ENCODE data around the gene SPC25. TPM values are rescaled to one million over a fixed set of nuclear protein-coding genes. Genes with fewer than 3 reads are reported as not detected.

The SPC25 gene
- total and polyA plus RNA-seq, 2 of the 13 experiments (the other 11 are each of a cell fraction or from before 2014, with no cell fraction given) = 11.3 to 26.5 TPM

DNA sequence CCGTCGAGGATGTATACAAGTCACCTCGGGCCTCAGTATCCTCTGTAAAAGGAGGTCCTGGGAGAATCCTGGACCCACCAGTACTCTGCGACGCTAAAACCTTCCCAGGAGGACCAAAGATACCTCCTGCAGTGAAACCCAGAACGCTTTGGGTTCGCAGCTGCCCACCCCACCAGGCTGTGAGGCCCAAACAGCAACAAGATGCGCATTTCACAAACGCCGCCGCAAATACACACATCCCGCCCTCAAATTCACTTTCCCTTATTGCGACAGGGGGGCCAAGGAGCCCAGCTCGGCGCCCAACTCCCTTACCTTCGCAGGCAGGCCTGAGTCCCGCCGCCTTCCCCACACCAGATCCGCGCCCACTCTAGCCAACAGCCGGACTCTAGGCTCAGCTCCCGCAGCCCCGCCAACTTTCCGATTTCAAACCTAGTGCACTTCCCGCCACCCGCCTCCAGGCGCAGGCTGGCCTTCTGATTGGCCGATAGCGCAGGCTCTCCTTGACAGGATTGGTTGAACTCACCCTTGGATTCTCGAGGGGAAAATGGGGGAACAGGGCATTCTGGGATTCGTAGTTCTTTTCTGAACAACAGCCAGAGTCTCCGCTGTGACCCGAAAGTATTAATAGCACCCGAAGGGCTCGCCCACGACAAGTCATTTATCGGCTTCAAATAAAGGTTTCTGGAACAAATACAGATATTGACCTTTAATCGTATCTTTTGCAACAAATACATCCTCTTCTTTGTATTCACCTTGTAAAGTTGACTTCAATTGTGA, at the start of gene SPC25 (continued):
- TF ChIP-seq, protein P1, sequence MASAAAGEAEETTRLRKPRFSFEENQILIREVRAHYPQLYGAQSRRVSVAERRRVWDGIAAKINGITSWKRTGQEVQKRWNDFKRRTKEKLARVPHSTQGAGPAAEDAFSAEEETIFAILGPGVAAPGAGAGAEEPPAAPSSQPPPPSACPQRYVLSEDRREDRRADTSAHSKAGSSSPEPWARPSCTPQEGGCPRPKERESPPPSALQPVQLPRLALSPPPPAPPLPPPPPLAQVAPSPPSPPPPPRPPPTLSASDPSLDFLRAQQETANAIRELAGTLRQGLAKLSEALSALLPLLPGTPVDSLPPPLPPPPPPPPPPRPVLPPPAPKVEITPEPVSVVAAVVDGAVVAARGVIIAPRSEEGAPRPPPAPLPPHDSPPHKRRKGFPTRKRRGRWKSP (CRISPR knock-in tag; IDR thresholded peaks at IDR 0.05) = no peak
- TF ChIP-seq ZNF615 (CRISPR knock-in tag; IDR thresholded peaks at IDR 0.05; ENCODE audit: borderline replicate concordance) (no peak), CEBPB (IDR thresholded peaks at IDR 0.05; ENCODE audit: borderline replicate concordance, low read depth, low read length) (no peak), KDM2A (CRISPR knock-in tag; IDR thresholded peaks at IDR 0.05; ENCODE audit: borderline replicate concordance, low read depth) (peak; percentile 82), NR2C2 (CRISPR knock-in tag; IDR thresholded peaks at IDR 0.05; ENCODE audit: borderline replicate concordance) (peak; percentile 88), SOX6 (IDR thresholded peaks at IDR 0.05) (no peak), SOX6 (CRISPR knock-in tag; IDR thresholded peaks at IDR 0.05) (0 out of 2 replicates have a peak, but pooled peaks have one; percentile 15), ARNT (IDR thresholded peaks at IDR 0.05) (no peak), SMAD1 (CRISPR knock-in tag; IDR thresholded peaks at IDR 0.05; ENCODE audit: borderline replicate concordance, low read depth) (peak; percentile 97; the same call in 1 of the 2 replicates), ZNF850 (CRISPR knock-in tag; conservative IDR thresholded peaks at IDR 0.05) (no peak), RCOR2 (CRISPR knock-in tag; IDR thresholded peaks at IDR 0.05) (no peak), TBP (CRISPR knock-in tag; IDR thresholded peaks at IDR 0.05) (0 out of 2 replicates have a peak, but pooled peaks have one; percentile 55), ZFYVE20 (CRISPR knock-in tag; IDR thresholded peaks at IDR 0.05; ENCODE audit: borderline replicate concordance, low read depth) (no peak), ATM (IDR thresholded peaks at IDR 0.05; ENCODE audit: borderline replicate concordance) (no peak), ZNF747 (CRISPR knock-in tag; IDR thresholded peaks at IDR 0.05; ENCODE audit: borderline replicate concordance) (peak; percentile 45; the same call in 1 of the 2 replicates), MZF1 (CRISPR knock-in tag; IDR thresholded peaks at IDR 0.05; ENCODE audit: borderline replicate concordance) (no peak), ZFP90 (CRISPR knock-in tag; IDR thresholded peaks at IDR 0.05; ENCODE audit: borderline replicate concordance) (peak; percentile 83; the same call in 1 of the 2 replicates)
- TF ChIP-seq, protein P2, sequence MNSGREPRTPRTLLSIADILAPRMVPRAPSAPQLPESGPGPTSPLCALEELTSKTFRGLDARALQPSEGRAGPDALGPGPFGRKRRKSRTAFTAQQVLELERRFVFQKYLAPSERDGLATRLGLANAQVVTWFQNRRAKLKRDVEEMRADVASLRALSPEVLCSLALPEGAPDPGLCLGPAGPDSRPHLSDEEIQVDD (CRISPR knock-in tag; IDR thresholded peaks at IDR 0.05; ENCODE audit: borderline replicate concordance) = no peak
- TF ChIP-seq, protein P3, sequence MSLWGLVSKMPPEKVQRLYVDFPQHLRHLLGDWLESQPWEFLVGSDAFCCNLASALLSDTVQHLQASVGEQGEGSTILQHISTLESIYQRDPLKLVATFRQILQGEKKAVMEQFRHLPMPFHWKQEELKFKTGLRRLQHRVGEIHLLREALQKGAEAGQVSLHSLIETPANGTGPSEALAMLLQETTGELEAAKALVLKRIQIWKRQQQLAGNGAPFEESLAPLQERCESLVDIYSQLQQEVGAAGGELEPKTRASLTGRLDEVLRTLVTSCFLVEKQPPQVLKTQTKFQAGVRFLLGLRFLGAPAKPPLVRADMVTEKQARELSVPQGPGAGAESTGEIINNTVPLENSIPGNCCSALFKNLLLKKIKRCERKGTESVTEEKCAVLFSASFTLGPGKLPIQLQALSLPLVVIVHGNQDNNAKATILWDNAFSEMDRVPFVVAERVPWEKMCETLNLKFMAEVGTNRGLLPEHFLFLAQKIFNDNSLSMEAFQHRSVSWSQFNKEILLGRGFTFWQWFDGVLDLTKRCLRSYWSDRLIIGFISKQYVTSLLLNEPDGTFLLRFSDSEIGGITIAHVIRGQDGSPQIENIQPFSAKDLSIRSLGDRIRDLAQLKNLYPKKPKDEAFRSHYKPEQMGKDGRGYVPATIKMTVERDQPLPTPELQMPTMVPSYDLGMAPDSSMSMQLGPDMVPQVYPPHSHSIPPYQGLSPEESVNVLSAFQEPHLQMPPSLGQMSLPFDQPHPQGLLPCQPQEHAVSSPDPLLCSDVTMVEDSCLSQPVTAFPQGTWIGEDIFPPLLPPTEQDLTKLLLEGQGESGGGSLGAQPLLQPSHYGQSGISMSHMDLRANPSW (CRISPR knock-in tag; IDR thresholded peaks at IDR 0.05; ENCODE audit: borderline replicate concordance) = peak; percentile 97
- TF ChIP-seq, protein P4, sequence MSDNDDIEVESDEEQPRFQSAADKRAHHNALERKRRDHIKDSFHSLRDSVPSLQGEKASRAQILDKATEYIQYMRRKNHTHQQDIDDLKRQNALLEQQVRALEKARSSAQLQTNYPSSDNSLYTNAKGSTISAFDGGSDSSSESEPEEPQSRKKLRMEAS (IDR thresholded peaks at IDR 0.05) = peak; percentile 70
- TF ChIP-seq, protein P5, sequence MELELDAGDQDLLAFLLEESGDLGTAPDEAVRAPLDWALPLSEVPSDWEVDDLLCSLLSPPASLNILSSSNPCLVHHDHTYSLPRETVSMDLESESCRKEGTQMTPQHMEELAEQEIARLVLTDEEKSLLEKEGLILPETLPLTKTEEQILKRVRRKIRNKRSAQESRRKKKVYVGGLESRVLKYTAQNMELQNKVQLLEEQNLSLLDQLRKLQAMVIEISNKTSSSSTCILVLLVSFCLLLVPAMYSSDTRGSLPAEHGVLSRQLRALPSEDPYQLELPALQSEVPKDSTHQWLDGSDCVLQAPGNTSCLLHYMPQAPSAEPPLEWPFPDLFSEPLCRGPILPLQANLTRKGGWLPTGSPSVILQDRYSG (CRISPR knock-in tag; IDR thresholded peaks at IDR 0.05) = peak; percentile 75; the same call in 1 of the 2 replicates
- TF ChIP-seq, protein P6, sequence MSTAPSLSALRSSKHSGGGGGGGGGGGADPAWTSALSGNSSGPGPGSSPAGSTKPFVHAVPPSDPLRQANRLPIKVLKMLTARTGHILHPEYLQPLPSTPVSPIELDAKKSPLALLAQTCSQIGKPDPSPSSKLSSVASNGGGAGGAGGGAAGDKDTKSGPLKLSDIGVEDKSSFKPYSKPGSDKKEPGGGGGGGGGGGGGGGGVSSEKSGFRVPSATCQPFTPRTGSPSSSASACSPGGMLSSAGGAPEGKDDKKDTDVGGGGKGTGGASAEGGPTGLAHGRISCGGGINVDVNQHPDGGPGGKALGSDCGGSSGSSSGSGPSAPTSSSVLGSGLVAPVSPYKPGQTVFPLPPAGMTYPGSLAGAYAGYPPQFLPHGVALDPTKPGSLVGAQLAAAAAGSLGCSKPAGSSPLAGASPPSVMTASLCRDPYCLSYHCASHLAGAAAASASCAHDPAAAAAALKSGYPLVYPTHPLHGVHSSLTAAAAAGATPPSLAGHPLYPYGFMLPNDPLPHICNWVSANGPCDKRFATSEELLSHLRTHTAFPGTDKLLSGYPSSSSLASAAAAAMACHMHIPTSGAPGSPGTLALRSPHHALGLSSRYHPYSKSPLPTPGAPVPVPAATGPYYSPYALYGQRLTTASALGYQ (CRISPR knock-in tag; IDR thresholded peaks at IDR 0.05) = peak; percentile 60; the same call in 1 of the 2 replicates

Measured in HepG2 (cell line).